GM18520 (cell line): ENCODE data around the gene KLHDC7B.

Experiments
- ATAC-seq: cut with Tn5 transposase; IDR thresholded peaks from one replicate; pipeline ENCODE4 v1.9.1; 2021; ENCODE audit not compliant: unreplicated experiment

Gene KLHDC7B

GRCh38 chr22:50585238-50585637 lies 39.5 kb downstream of the KLHDC7B start:
- ATAC-seq: no peak

GRCh38 chr22:50585781-50586180 lies 40.1 kb downstream of the KLHDC7B start:
- no peak for ATAC-seq

DNA sequence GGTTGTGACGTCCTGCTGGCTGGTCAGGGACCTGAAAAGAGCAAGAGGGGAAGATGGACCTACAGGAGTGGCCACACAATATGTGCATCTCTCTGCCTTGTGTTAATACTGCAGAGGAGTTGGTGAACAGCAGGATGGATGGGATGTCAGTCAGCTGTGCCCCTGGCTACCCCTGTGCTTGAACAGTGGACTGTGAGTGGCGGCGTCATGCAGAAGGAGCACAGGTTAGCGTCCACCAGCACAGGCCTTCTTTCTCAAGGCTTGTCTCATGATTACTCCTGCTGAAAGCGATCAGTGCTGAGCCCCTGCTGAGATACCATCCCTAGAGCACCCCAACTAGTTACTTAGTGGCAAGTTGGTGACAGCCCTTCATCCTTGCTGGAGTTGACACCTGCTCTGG lies 40.7 kb downstream of the KLHDC7B start:
- no peak for ATAC-seq

- no peak for ATAC-seq
These were observed 41.7 kb downstream of the KLHDC7B start for GRCh38 chr22:50587407-50587806.

DNA sequence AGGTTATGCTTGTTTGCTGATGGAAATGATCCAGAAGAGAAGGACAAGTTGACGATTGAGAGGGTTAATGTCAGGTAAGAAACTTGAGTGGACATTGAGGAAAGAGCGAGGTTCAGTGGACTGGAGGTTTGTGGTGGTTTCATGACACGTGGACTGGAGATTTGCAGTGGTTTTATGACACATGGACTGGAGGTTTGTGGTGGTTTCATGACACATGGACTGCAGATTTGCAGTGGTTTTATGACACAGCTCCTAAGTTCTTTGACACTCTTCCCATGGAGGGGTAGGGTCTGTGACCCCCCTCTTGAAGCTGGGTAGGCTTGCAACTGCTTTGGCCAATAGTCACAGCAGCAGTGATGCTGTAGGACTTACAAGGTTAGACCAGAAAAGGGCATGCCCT lies 49.5 kb downstream of the KLHDC7B start:
- ATAC-seq: no peak

DNA sequence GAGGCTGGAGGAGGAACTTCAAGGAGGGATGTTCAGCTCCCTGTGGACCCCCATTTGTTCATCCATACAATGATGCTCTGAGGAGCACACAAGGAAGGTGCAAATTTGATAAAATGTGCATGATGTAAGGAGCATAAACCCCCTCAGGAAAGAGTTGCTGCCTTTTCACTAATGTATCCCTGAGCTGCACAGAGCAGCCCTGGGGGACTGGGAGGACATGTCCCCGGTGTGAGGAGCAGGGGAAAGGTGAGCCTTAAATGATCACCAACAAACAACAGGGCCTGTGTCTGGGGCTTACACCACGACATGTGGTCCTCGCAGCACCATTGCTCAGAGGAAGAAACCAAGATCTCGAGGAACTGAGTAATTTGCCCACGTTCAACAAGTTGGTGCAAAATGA lies 51.4 kb downstream of the KLHDC7B start:
- ATAC-seq: no peak

GRCh38 chr22:50599816-50600455 lies 54.2 kb downstream of the KLHDC7B start:
- no peak for ATAC-seq

DNA sequence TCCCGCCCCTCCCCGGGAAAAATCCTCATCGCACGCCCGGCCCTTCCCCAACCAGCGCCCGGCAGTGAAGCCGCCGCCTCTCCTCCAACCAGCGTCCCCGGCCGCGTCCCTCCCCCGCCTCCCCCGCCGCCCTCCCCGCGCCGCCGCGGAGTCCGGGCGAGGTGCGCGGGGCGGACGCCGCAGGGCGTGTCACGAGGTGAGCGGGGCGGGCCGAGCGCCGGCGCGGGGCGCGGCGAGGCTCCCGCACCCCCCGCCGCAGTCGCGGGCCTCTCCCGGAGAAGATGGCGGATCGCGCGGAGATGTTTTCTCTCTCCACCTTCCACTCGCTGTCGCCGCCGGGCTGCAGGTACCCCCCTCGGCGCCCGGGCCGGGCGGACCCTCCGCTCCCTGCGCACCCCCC lies 54.8 kb downstream of the KLHDC7B start, which contains the start of gene MAPK8IP2:
MAPK8IP2 (plus strand) TSS at position 256 of the 400 bp plus-strand sequence; CDS start at position 282, 26 bp downstream.
- no peak for ATAC-seq
